LNCAP (cell line): ENCODE results near the gene MAGIX.

Experiments
- TF ChIP-seq, protein P1 (sequence below): fragments of 450-650 bp; IDR thresholded peaks from 2 replicates; pipeline ENCODE4 v1.5.1; 2017; ENCODE audit warnings: mild to moderate bottlenecking

MAGIX gene

DNA sequence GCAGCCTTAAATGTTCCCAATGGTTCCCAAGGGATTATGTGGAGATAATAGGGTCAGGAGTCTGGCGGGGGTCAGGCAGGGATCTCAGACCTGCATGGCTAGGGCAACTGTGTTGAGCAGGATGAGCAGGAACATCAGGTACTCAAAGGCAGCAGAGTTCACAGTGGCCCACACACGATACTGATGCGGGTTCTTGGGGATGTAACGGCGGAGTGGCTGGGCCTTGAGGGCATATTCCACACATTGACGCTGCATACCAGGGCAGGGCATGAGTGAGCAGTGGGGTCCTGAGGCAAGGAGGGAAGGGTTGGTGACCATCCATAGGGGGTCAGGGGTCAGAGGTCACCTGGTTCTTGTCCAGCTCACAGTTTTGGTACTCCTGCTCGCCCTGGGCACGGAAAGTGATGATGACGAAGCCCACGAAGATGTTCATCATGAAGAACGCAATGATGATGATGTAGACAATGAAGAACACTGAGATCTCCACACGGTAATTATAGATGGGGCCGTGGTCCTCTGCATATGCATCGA, 52.5 kb downstream of the MAGIX start:
- TF ChIP-seq, protein P1, sequence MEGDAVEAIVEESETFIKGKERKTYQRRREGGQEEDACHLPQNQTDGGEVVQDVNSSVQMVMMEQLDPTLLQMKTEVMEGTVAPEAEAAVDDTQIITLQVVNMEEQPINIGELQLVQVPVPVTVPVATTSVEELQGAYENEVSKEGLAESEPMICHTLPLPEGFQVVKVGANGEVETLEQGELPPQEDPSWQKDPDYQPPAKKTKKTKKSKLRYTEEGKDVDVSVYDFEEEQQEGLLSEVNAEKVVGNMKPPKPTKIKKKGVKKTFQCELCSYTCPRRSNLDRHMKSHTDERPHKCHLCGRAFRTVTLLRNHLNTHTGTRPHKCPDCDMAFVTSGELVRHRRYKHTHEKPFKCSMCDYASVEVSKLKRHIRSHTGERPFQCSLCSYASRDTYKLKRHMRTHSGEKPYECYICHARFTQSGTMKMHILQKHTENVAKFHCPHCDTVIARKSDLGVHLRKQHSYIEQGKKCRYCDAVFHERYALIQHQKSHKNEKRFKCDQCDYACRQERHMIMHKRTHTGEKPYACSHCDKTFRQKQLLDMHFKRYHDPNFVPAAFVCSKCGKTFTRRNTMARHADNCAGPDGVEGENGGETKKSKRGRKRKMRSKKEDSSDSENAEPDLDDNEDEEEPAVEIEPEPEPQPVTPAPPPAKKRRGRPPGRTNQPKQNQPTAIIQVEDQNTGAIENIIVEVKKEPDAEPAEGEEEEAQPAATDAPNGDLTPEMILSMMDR, result no peak
